GM10266 (cell line): ENCODE results near the gene MYO1E.

Experiments used
- DNase-seq: peaks from one replicate; pipeline ENCODE4 v3.0.0; 2012; ENCODE audit errors: extremely low spot score
- CTCF ChIP-seq: IDR thresholded peaks from 2 replicates; pipeline ENCODE4 v1.5.1; 2012; ENCODE audit warnings: mild to moderate bottlenecking, low read depth; ENCODE audit not compliant: control insufficient read depth, insufficient read depth; ENCODE audit errors: missing control alignments

Gene MYO1E

GRCh38 chr15:59271595-59272201 lies 101.0 kb downstream of the MYO1E start:
- TF ChIP-seq CTCF, result no peak
- DNase-seq, result no peak

DNA sequence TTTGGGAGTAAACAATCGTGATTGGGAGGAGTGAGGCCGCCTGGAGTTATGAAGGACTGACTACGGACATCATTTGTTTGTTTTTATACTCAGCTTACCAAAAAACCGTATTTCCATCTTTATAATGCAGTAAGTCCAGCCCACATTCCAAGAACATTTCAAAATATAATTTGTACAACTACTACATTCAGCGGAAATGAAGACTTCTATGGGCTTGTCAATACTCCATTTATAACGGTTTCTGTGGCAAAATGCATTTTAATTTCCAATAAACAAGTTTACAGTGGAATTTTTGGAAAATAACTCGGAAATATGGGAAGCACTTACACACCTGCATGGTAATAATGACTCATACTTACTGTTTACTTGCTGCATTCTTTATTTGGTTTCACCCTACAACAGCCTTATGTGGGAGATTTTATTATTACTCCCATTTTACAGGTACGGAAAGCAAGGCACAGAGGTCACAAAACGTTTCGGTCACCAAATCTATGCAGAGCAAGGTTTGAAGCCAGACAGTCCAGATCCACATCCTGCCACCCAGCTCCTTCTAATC lies 103.7 kb downstream of the MYO1E start:
- no peak for DNase-seq
- no peak for TF ChIP-seq CTCF

GRCh38 chr15:59268168-59268851 lies 104.4 kb downstream of the MYO1E start:
- TF ChIP-seq CTCF, result no peak
- DNase-seq, result no peak

DNA sequence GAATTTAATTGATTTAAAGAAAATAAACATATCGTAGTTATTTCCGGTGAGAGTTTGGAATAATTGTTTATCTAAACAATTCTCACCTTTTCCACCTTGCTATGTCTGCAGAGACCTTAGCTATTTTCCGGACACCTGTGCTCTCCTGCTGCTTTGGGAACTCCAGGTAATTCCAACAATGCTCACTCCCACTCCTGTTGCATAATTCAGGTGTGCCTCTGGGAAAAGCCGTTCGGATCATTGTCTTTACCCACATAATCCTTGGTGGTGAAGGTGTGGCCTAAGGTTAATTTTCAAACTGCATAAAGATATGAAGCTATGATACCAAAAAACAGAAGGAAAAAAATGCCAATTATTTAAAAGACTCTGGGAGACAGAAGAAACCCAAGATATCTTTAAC lies 106.6 kb downstream of the MYO1E start:
- no peak for DNase-seq
- no peak for TF ChIP-seq CTCF

GRCh38 chr15:59262316-59262715 lies 110.4 kb downstream of the MYO1E start:
- no peak for TF ChIP-seq CTCF
- DNase-seq, result no peak

DNA sequence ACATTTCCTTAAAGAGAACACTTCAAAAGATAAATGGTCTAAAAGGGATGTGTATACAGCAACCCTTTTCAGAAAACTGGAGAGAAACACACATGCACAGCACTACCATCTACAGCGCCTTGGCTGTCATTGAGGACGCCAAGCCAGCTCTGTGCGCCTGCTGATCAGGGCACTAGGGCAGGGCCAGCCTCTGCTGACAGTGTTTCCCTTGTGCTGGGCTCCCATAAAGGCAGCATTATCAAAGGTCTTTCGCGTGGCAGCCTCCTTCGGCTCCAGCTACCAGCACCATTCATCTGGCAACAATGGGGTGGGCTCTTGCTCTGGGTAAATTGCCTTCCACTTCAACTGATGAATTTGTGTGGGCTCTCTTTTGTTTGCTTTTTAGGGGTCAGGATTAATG lies 112.6 kb downstream of the MYO1E start:
- TF ChIP-seq CTCF, result no peak
- no peak for DNase-seq
